Right lobe of liver (tissue), 6 donors: ENCODE data around the gene ADAM30. TPM values are rescaled to one million over a fixed set of nuclear protein-coding genes. Genes with fewer than 3 reads are reported as not detected.

ENCODE experiments used
- ATAC-seq, 4 donors: fragments of 200-7000 bp; cut with Tn5 transposase; one replicate each; pipeline ENCODE4 v1.9.1; 2020; ENCODE audit warnings: mild to moderate bottlenecking in 4 of 4, moderate library complexity in 4 of 4
- DNase-seq, 3 donors: peaks; one replicate each; pipeline ENCODE4 v3.0.0-alpha.2; 2020
- H3K27ac ChIP-seq, 3 donors: fragments of 200-600 bp; one replicate each; pipeline ENCODE4 v1.8.0; 2022
- H3K27me3 ChIP-seq, 2 donors: fragments of 200-600 bp; one replicate each; pipeline ENCODE4 v1.8.0; 2022
- H3K36me3 ChIP-seq, 4 donors: fragments of 200-600 bp; sonication (generic) in 1 of 4; one replicate each; pipeline versions ENCODE4 v1.5.1 to v1.8.0; 2017 to 2022; ENCODE audit warnings: control low read depth in 1 of 4
- H3K4me1 ChIP-seq, 4 donors: fragments of 200-600 bp; sonication (generic) in 1 of 4; one replicate each; pipeline versions ENCODE4 v1.5.1 to v1.8.0; 2017 to 2022; ENCODE audit warnings: control low read depth in 1 of 4
- H3K4me3 ChIP-seq, 3 donors: fragments of 200-600 bp; one replicate each; pipeline ENCODE4 v1.8.0; 2022
- H3K9me3 ChIP-seq, 4 donors: fragments of 200-600 bp; sonication (generic) in 1 of 4; one replicate each; pipeline versions ENCODE4 v1.5.1 to v1.8.0; 2017 to 2022; ENCODE audit warnings: control low read depth in 1 of 4
- POLR2A ChIP-seq: fragments of 450-650 bp; IDR thresholded peaks from one replicate; pipeline ENCODE4 v1.6.1; 2017; ENCODE audit warnings: antibody characterized with exemption, mild to moderate bottlenecking
- WGBS: methylation state at CpG from one replicate; pipeline ENCODE4 v1.1.6; 2018; ENCODE audit warnings: low coverage, low lambda C conversion rate; ENCODE audit not compliant: insufficient coverage; ENCODE audit errors: missing lambda C conversion rate; 5-methylcytosine and 5-hydroxymethylcytosine counted together
- intact Hi-C, 2 donors: fragments of 100-400 bp; cut with DNase I; formaldehyde crosslinking; loops; one replicate each; pipeline versions ENCODE4 v1.11.2 to v1.14.1; 2022
- long read RNA-seq: library from polyadenylated mRNA; unstranded; transcript quantifications from one replicate; pipeline ENCODE4 v2.0.0, GENCODE V29; 2019
- total RNA-seq, 6 experiments: library from RNA; depleted of rRNA in 2 of 6; stranded (reverse); fragments of >200 nt in 2 of 6; fragmentation: NEBNext Ultra II Directional in 3 of 6; extraction: Animal tissue kit (Norgen Biotek cat#: 25700) in 3 of 6; gene quantifications; one replicate each; pipeline versions ENCODE4 v1.1.0 to v1.2.4, GENCODE V29; 2016 to 2023
- TF ChIP-seq, protein P1 (sequence below), 4 donors: fragments of 200-600 bp in 3 of 4; fragments of 450-650 bp in 1 of 4; IDR thresholded peaks; one replicate each; pipeline versions ENCODE4 v1.5.1 to v1.8.0; 2016 to 2022; ENCODE audit warnings: antibody characterized with exemption in 4 of 4, mild to moderate bottlenecking in 2 of 4
- donor health status: DM: no; HTN: yes; CAD: no.
- donor health status: DM: no; HTN: no; CAD: no.
- donor health status: DM: no; HTN: no; CAD: no.
- donor health status: DM: no; HTN: yes; CAD: no.
- donor health status: DM: no; HTN: yes; CAD: no.

Gene ADAM30
- total RNA-seq: not detected
- long read RNA-seq: 0 reads

DNA sequence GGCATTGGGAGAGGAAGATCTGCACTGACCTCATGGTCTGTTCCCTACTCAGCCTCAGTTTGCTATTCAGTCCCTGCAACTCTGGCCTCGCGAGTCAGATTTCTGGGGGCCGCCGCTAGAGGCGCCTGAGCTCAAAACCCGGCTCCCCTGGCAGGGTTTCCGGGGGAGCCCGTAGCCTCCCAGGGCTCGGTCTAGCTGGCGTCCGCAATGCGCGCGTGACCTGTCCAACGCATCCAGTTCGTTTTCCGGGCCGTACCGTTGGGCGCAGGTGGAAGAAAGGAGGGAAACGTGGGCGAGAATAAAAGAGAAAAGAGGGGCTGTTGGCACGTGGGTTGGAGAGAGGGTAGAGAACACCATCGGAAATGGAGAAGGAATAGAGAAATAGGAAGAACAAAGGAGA is at the start of gene ADAM30:
TSS of gene ADAM30 (minus strand) at position 213 of the 400 bp plus-strand sequence. CDS start at position 34, 179 bp downstream.
- intact Hi-C loops: no loop called here
- Histone ChIP-seq H3K4me3 (no peak within 1 kb of the TSS), H3K36me3 (no peaks in the 10 kb centered on the region), H3K4me1 (peaks cover 0 to 10% (median 4%) of the 10 kb centered on the region in 4 donors), H3K27ac (no peak within 1 kb of the TSS), H3K27me3 (no peaks in the 10 kb centered on the region), H3K9me3 (no peaks in the 10 kb centered on the region)
- ATAC-seq (no peak), DNase-seq (no peak)
- TF ChIP-seq POLR2A: no peak
- TF ChIP-seq, protein P1, sequence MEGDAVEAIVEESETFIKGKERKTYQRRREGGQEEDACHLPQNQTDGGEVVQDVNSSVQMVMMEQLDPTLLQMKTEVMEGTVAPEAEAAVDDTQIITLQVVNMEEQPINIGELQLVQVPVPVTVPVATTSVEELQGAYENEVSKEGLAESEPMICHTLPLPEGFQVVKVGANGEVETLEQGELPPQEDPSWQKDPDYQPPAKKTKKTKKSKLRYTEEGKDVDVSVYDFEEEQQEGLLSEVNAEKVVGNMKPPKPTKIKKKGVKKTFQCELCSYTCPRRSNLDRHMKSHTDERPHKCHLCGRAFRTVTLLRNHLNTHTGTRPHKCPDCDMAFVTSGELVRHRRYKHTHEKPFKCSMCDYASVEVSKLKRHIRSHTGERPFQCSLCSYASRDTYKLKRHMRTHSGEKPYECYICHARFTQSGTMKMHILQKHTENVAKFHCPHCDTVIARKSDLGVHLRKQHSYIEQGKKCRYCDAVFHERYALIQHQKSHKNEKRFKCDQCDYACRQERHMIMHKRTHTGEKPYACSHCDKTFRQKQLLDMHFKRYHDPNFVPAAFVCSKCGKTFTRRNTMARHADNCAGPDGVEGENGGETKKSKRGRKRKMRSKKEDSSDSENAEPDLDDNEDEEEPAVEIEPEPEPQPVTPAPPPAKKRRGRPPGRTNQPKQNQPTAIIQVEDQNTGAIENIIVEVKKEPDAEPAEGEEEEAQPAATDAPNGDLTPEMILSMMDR (IDR thresholded peaks at IDR 0.05): no peak
- 74% methylated on average over 22 of the region's 24 CpGs for WGBS

DNA sequence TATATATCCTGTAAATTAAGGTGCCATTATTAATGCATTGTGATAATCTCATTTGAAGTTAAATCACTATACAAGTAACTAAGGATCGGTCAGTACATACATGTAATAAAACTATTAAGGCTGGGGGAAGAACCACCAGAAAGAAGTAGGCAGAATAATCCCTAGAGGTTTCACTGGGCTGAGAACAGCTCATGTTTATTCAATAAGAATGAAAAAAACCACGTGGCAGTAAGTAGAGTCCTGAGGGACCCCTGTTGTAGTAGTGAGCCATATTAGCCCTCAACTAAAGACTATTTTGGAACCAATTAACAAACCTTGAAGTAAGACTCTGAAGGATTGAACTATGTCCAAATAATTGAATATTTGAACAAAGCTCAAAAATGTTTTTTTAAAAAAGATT is 46.9 kb upstream of the ADAM30 start:
- no peak overlapping the region for H3K4me3 ChIP-seq
- ATAC-seq (no peak), DNase-seq (no peak)
- H3K9me3 ChIP-seq: no peaks in the 10 kb centered on the region
- peaks cover 9 to 37% (median 18%) of the 10 kb centered on the region in 4 donors for H3K36me3 ChIP-seq
- intact Hi-C loops: no loop called here
- H3K27me3 ChIP-seq: no peaks in the 10 kb centered on the region
- TF ChIP-seq POLR2A: no peak
- TF ChIP-seq, protein P1 (IDR thresholded peaks at IDR 0.05): no peak
- H3K4me1 ChIP-seq: no peaks in the 10 kb centered on the region
- WGBS: 73% methylated on average over 2 of the region's 2 CpGs
- no peak overlapping the region for H3K27ac ChIP-seq

DNA sequence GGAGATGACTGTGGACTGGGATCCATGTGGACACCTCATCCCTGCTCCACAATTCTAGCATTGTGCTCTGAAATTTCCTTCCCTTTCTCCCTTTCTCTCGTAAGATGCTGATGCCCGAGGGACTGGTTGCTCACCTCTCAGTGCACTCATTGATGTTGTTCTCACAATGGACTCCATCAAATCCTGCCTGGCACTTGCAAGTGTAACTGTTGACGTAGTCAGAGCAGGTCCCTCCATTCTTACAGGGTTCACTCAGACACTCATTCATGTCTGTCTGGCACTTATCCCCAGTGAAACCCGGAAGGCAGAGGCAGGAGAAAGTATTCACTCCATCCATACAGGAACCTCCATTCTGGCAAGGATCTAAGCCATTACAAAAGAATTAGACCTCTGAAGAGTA is 45.1 kb upstream of the ADAM30 start:
- intact Hi-C loops: no loop called here
- no peaks in the 10 kb centered on the region for H3K9me3 ChIP-seq
- peaks cover 9 to 44% (median 27%) of the 10 kb centered on the region in 4 donors for H3K36me3 ChIP-seq
- DNase-seq (no peak), ATAC-seq (no peak)
- TF ChIP-seq, protein P1 (IDR thresholded peaks at IDR 0.05): no peak
- no peak for TF ChIP-seq POLR2A
- H3K4me1 ChIP-seq: no peaks in the 10 kb centered on the region
- H3K27me3 ChIP-seq: no peaks in the 10 kb centered on the region
- 88% methylated on average over 3 of the region's 4 CpGs for WGBS
- no peak overlapping the region for H3K27ac ChIP-seq
- H3K4me3 ChIP-seq: no peak overlapping the region

DNA sequence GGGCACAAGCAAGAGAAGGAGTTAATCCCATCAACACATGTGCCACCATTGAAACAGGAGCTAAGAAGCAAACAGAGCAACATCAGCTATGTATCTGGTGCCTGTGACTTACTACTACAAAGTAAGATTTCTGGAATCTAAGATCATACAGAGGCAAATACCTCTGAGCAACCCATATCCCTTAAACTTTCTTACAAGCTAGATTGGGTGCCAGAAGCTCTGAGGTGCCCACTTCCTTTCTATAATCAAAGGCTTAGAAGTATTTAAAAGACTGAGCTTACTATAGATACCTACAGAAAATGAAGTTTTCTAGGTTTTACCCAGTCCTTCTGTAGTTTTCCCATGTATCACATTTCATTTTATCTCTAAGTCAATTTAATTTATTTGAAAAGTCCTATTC is 44.4 kb upstream of the ADAM30 start:
- H3K36me3 ChIP-seq: peaks cover 9 to 50% (median 31%) of the 10 kb centered on the region in 4 donors
- no peaks in the 10 kb centered on the region for H3K9me3 ChIP-seq
- no peak for DNase-seq
- H3K4me3 ChIP-seq: no peak overlapping the region
- ATAC-seq: no peak
- intact Hi-C loops: no loop called here
- no peak overlapping the region for H3K27ac ChIP-seq
- no peak for TF ChIP-seq POLR2A
- TF ChIP-seq, protein P1 (IDR thresholded peaks at IDR 0.05): no peak
- H3K27me3 ChIP-seq: no peaks in the 10 kb centered on the region
- no peaks in the 10 kb centered on the region for H3K4me1 ChIP-seq

DNA sequence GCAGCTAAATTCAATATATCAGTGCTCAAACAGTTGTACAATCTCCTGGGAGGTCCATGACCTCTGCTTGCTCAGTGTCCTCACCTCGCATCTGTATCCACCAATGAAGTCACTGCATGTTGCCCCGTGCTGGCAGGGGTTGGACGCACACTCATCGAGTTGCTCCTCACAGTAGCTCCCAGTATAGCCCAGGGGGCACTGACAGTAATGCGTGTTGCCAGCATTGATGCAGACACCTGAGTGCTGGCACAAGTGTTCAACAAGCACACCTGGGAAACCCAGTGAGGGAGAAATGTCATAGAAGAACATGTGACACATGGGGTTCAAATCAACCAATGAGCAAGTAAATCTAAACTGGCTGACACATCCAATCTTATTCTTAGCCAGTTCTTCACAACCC is 40.9 kb upstream of the ADAM30 start:
- H3K9me3 ChIP-seq: no peaks in the 10 kb centered on the region
- peaks cover 9 to 76% (median 42%) of the 10 kb centered on the region in 4 donors for H3K36me3 ChIP-seq
- no peaks in the 10 kb centered on the region for H3K4me1 ChIP-seq
- WGBS: 94% methylated on average over 5 of the region's 5 CpGs
- DNase-seq: no peak
- ATAC-seq: no peak
- TF ChIP-seq, protein P1 (IDR thresholded peaks at IDR 0.05): no peak
- no peak overlapping the region for H3K4me3 ChIP-seq
- no peak overlapping the region for H3K27ac ChIP-seq
- intact Hi-C loops: no loop called here
- no peaks in the 10 kb centered on the region for H3K27me3 ChIP-seq
